Upper lobe of left lung (tissue), 6 donors: ENCODE measurements around the gene ZC3H18. TPM values are rescaled to one million over a fixed set of nuclear protein-coding genes. Genes with fewer than 3 reads are reported as not detected.

Experiments used
- ATAC-seq, 2 donors: fragments of 200-7000 bp; cut with Tn5 transposase; one replicate each; pipeline ENCODE4 v1.9.1; 2022; ENCODE audit warnings: mild to moderate bottlenecking in 2 of 2, moderate library complexity in 2 of 2; ENCODE audit not compliant: low FRiP score in 2 of 2
- DNase-seq, 2 donors: peaks; one replicate each; pipeline ENCODE4 v3.0.0-alpha.2; 2019 to 2020
- H3K27ac ChIP-seq, 4 donors: fragments of 200-600 bp; sonication (generic); one replicate each; pipeline ENCODE4 v1.5.1; 2016 to 2019
- H3K27me3 ChIP-seq, 4 donors: fragments of 200-600 bp; sonication (generic); one replicate each; pipeline ENCODE4 v1.5.1; 2017 to 2019
- H3K36me3 ChIP-seq, 4 donors: fragments of 200-600 bp; sonication (generic); one replicate each; pipeline ENCODE4 v1.5.1; 2016 to 2019
- H3K4me1 ChIP-seq, 4 donors: fragments of 200-600 bp; sonication (generic); one replicate each; pipeline ENCODE4 v1.5.1; 2018 to 2019
- H3K4me3 ChIP-seq, 4 donors: fragments of 200-600 bp; sonication (generic); one replicate each; pipeline ENCODE4 v1.5.1; 2017 to 2019; ENCODE audit warnings: mild to moderate bottlenecking in 2 of 4, moderate library complexity in 1 of 4
- H3K9me3 ChIP-seq, 4 donors: fragments of 200-600 bp; sonication (generic); one replicate each; pipeline ENCODE4 v1.5.1; 2018 to 2019
- EP300 ChIP-seq, 4 donors: sonication (generic); formaldehyde crosslinking; IDR thresholded peaks; one replicate each; pipeline ENCODE4 v1.5.1; 2017; ENCODE audit warnings: antibody characterized with exemption in 4 of 4, control low read depth in 2 of 4
- POLR2A ChIP-seq, 4 donors: fragments of 450-650 bp; IDR thresholded peaks; one replicate each; pipeline ENCODE4 v1.5.1; 2016 to 2017; ENCODE audit warnings: antibody characterized with exemption in 4 of 4, mild to moderate bottlenecking in 2 of 4
- POLR2AphosphoS5 ChIP-seq, 2 donors: sonication (generic); formaldehyde crosslinking; IDR thresholded peaks; one replicate each; pipeline ENCODE4 v1.5.1; 2017; ENCODE audit warnings: antibody characterized with exemption in 2 of 2
- WGBS, 2 donors: methylation state at CpG; one replicate each; pipeline ENCODE4 v1.1.5; 2017 to 2018; 5-methylcytosine and 5-hydroxymethylcytosine counted together
- total RNA-seq, 6 donors: library from RNA; depleted of rRNA in 4 of 6; stranded (reverse); fragments of >200 nt in 4 of 6; gene quantifications; one replicate each; pipeline versions ENCODE4 v1.1.0 to v1.2.1, GENCODE V29; 2016 to 2021
- TF ChIP-seq, protein P1 (sequence below), 6 experiments: fragments of 450-650 bp in 4 of 6; fragments of 200-600 bp in 2 of 6; sonication (generic) in 2 of 6; IDR thresholded peaks; one replicate each; pipeline ENCODE4 v1.5.1; 2016 to 2019; ENCODE audit warnings: antibody characterized with exemption in 6 of 6
- donor health status: DM: no; HTN: no; CAD: no; lungs with moderate emphysema.
- donor health status: DM: no; HTN: yes; CAD: no; lungs with severe emphysema.

Gene ZC3H18
- total RNA-seq, 6 donors from 2014 or later = 22.0 to 74.4 (median 45.5) TPM

GRCh38 chr16:88541831-88542616, 28.2 kb upstream of the ZC3H18 start:
- TF ChIP-seq POLR2A (IDR thresholded peaks at IDR 0.05) (no peak), EP300 (IDR thresholded peaks at IDR 0.05) (no peak), POLR2AphosphoS5 (IDR thresholded peaks at IDR 0.05) (no peak)
- TF ChIP-seq, protein P1, sequence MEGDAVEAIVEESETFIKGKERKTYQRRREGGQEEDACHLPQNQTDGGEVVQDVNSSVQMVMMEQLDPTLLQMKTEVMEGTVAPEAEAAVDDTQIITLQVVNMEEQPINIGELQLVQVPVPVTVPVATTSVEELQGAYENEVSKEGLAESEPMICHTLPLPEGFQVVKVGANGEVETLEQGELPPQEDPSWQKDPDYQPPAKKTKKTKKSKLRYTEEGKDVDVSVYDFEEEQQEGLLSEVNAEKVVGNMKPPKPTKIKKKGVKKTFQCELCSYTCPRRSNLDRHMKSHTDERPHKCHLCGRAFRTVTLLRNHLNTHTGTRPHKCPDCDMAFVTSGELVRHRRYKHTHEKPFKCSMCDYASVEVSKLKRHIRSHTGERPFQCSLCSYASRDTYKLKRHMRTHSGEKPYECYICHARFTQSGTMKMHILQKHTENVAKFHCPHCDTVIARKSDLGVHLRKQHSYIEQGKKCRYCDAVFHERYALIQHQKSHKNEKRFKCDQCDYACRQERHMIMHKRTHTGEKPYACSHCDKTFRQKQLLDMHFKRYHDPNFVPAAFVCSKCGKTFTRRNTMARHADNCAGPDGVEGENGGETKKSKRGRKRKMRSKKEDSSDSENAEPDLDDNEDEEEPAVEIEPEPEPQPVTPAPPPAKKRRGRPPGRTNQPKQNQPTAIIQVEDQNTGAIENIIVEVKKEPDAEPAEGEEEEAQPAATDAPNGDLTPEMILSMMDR (IDR thresholded peaks at IDR 0.05) = no peak
- no peak for DNase-seq
- Histone ChIP-seq H3K27ac (no peak overlapping the region), H3K9me3 (peaks cover 5 to 20% (median 18%) of the 10 kb centered on the region in 4 donors), H3K27me3 (peaks cover 0 to 25% (median 12%) of the 10 kb centered on the region in 4 donors), H3K4me1 (no peaks in the 10 kb centered on the region), H3K4me3 (no peak overlapping the region), H3K36me3 (no peaks in the 10 kb centered on the region)
- 74 to 77% methylated on average over 12 to 15 of the region's 15 CpGs for WGBS, 2 donors
- ATAC-seq = no peak

GRCh38 chr16:88543230-88543813, 26.9 kb upstream of the ZC3H18 start:
- TF ChIP-seq, protein P1 (IDR thresholded peaks at IDR 0.05) = no peak
- TF ChIP-seq EP300 (IDR thresholded peaks at IDR 0.05) (no peak), POLR2A (IDR thresholded peaks at IDR 0.05) (no peak), POLR2AphosphoS5 (IDR thresholded peaks at IDR 0.05) (no peak)
- Histone ChIP-seq H3K27me3 (peaks cover 0 to 29% (median 12%) of the 10 kb centered on the region in 4 donors), H3K4me1 (no peaks in the 10 kb centered on the region), H3K27ac (no peak overlapping the region), H3K9me3 (peaks cover 5 to 20% (median 18%) of the 10 kb centered on the region in 4 donors), H3K36me3 (no peaks in the 10 kb centered on the region), H3K4me3 (no peak overlapping the region)
- ATAC-seq = no peak
- 78 to 79% methylated on average over 8 of the region's 8 CpGs for WGBS, 2 donors
- DNase-seq = no peak

GRCh38 chr16:88545781-88546180, 24.4 kb upstream of the ZC3H18 start:
- Histone ChIP-seq H3K4me1 (peaks cover 0 to 8% (median 6%) of the 10 kb centered on the region in 4 donors), H3K36me3 (no peaks in the 10 kb centered on the region), H3K4me3 (no peak overlapping the region), H3K27me3 (peaks cover 0 to 14% (median 0%) of the 10 kb centered on the region in 4 donors), H3K27ac (no peak overlapping the region), H3K9me3 (peaks cover 5 to 20% (median 18%) of the 10 kb centered on the region in 4 donors)
- 64 to 70% methylated on average over 6 to 7 of the region's 7 CpGs for WGBS, 2 donors
- DNase-seq = peak in 1 of 2 donors; percentile 39
- ATAC-seq = no peak
- no peak for TF ChIP-seq EP300 (IDR thresholded peaks at IDR 0.05)
- no peak for TF ChIP-seq POLR2AphosphoS5 (IDR thresholded peaks at IDR 0.05)
- TF ChIP-seq, protein P1 (IDR thresholded peaks at IDR 0.05) = no peak
- TF ChIP-seq POLR2A (IDR thresholded peaks at IDR 0.05) = no peak

- ATAC-seq = no peak
- 67 to 76% methylated on average over 8 to 15 of the region's 15 CpGs for WGBS, 2 donors
- Histone ChIP-seq H3K27me3 (peaks cover 0 to 14% (median 0%) of the 10 kb centered on the region in 4 donors), H3K4me1 (peaks cover 0 to 8% (median 6%) of the 10 kb centered on the region in 4 donors), H3K4me3 (no peak overlapping the region), H3K9me3 (peaks cover 0 to 11% (median 8%) of the 10 kb centered on the region in 4 donors), H3K27ac (no peak overlapping the region), H3K36me3 (no peaks in the 10 kb centered on the region)
- no peak for TF ChIP-seq EP300 (IDR thresholded peaks at IDR 0.05)
- no peak for TF ChIP-seq POLR2A (IDR thresholded peaks at IDR 0.05)
- TF ChIP-seq POLR2AphosphoS5 (IDR thresholded peaks at IDR 0.05) = no peak
- TF ChIP-seq, protein P1 (IDR thresholded peaks at IDR 0.05) = no peak
- no peak for DNase-seq
Observed at GRCh38 chr16:88548131-88548874, 21.9 kb upstream of the ZC3H18 start.
